Liver (tissue), 9 donors: ENCODE measurements around the gene BPIFB4. TPM values are rescaled to one million over a fixed set of nuclear protein-coding genes. Genes with fewer than 3 reads are reported as not detected.

ENCODE experiments used
- DNase-seq: peaks from one replicate; pipeline ENCODE4 v3.0.0-alpha.2; 2017; ENCODE audit warnings: low spot score
- H3K27ac ChIP-seq, 2 donors: one replicate each; pipeline ENCODE4 v1.7.0; 2013; ENCODE audit warnings: inconsistent platforms in 2 of 2, low read length in 2 of 2, control low read depth in 1 of 2, low read depth in 1 of 2, mild to moderate bottlenecking in 1 of 2
- H3K27me3 ChIP-seq, 4 donors: one replicate each; pipeline versions ENCODE4 v1.6.1 to v1.7.0; 2013; ENCODE audit warnings: low read length in 3 of 4, inconsistent platforms in 1 of 4, mild to moderate bottlenecking in 1 of 4, moderate library complexity in 1 of 4; ENCODE audit not compliant: control insufficient read depth in 4 of 4, insufficient read depth in 4 of 4
- H3K36me3 ChIP-seq, 4 donors: one replicate each; pipeline versions ENCODE4 v1.6.1 to v1.7.0; 2013; ENCODE audit warnings: low read length in 3 of 4, mild to moderate bottlenecking in 3 of 4, low read depth in 1 of 4, moderate library complexity in 1 of 4; ENCODE audit not compliant: control insufficient read depth in 4 of 4, insufficient read depth in 3 of 4
- H3K4me1 ChIP-seq, 4 donors: one replicate each; pipeline versions ENCODE4 v1.6.1 to v1.7.0; 2013; ENCODE audit warnings: low read length in 3 of 4, mild to moderate bottlenecking in 3 of 4, moderate library complexity in 1 of 4; ENCODE audit not compliant: control insufficient read depth in 4 of 4, insufficient read depth in 4 of 4
- H3K4me3 ChIP-seq, 3 donors: one replicate each; pipeline versions ENCODE4 v1.6.1 to v1.7.0; 2013; ENCODE audit warnings: low read length in 3 of 3, control low read depth in 1 of 3, low read depth in 1 of 3, mild to moderate bottlenecking in 1 of 3
- H3K9ac ChIP-seq, 2 donors: one replicate each; pipeline ENCODE4 v1.7.0; 2013; ENCODE audit warnings: low read length in 2 of 2, mild to moderate bottlenecking in 2 of 2, moderate library complexity in 2 of 2, control low read depth in 1 of 2, low read depth in 1 of 2
- H3K9me3 ChIP-seq, 4 donors: one replicate each; pipeline versions ENCODE4 v1.6.1 to v1.7.0; 2013; ENCODE audit warnings: low read length in 3 of 4; ENCODE audit not compliant: control insufficient read depth in 4 of 4
- CTCF ChIP-seq: fragments of 150-350 bp; IDR thresholded peaks from 2 replicates; pipeline ENCODE4 v1.5.1; 2017; ENCODE audit warnings: improper control_type of control experiment, low read depth, low read length; ENCODE audit not compliant: missing input control
- EGR1 ChIP-seq, 2 donors: IDR thresholded peaks; 2 replicates each; pipeline ENCODE4 v1.6.1; 2016 to 2018; ENCODE audit warnings: antibody characterized with exemption in 2 of 2, low read depth in 2 of 2
- FOXA1 ChIP-seq: IDR thresholded peaks from 2 replicates; pipeline ENCODE4 v1.6.1; 2016; ENCODE audit warnings: antibody characterized with exemption
- FOXA2 ChIP-seq: IDR thresholded peaks from 2 replicates; pipeline ENCODE4 v1.6.1; 2016; ENCODE audit warnings: antibody characterized with exemption
- GABPA ChIP-seq, 2 donors: IDR thresholded peaks in 1 of 2; conservative IDR thresholded peaks in 1 of 2; 2 replicates each; pipeline ENCODE4 v1.6.1; 2016; ENCODE audit warnings: antibody characterized with exemption in 2 of 2, mild to moderate bottlenecking in 1 of 2, moderate library complexity in 1 of 2
- HNF4A ChIP-seq, 2 donors: conservative IDR thresholded peaks; 2 replicates each; pipeline ENCODE4 v1.6.1; 2016; ENCODE audit warnings: antibody characterized with exemption in 2 of 2, mild to moderate bottlenecking in 2 of 2
- HNF4G ChIP-seq: IDR thresholded peaks from 2 replicates; pipeline ENCODE4 v1.6.1; 2016; ENCODE audit warnings: antibody characterized with exemption
- JUND ChIP-seq, 2 donors: IDR thresholded peaks; 2 replicates each; pipeline ENCODE4 v1.6.1; 2016; ENCODE audit warnings: antibody characterized with exemption in 2 of 2
- MAX ChIP-seq: IDR thresholded peaks from 2 replicates; pipeline ENCODE4 v1.6.1; 2016; ENCODE audit warnings: antibody characterized with exemption
- NR2F2 ChIP-seq: IDR thresholded peaks from 2 replicates; pipeline ENCODE4 v1.6.1; 2016; ENCODE audit warnings: antibody characterized with exemption
- RAD21 ChIP-seq, 2 donors: IDR thresholded peaks; 2 replicates each; pipeline ENCODE4 v1.6.1; 2016; ENCODE audit warnings: antibody characterized with exemption in 2 of 2, mild to moderate bottlenecking in 2 of 2
- RXRA ChIP-seq, 2 donors: IDR thresholded peaks; 2 replicates each; pipeline ENCODE4 v1.6.1; 2017 to 2018; ENCODE audit warnings: antibody characterized with exemption in 2 of 2, mild to moderate bottlenecking in 1 of 2
- SP1 ChIP-seq: IDR thresholded peaks from 2 replicates; pipeline ENCODE4 v1.6.1; 2018; ENCODE audit warnings: antibody characterized with exemption, mild to moderate bottlenecking
- TAF1 ChIP-seq: conservative IDR thresholded peaks from 2 replicates; pipeline ENCODE4 v1.6.1; 2016; ENCODE audit warnings: antibody characterized with exemption, mild to moderate bottlenecking
- YY1 ChIP-seq: IDR thresholded peaks from 2 replicates; pipeline ENCODE4 v1.6.1; 2016; ENCODE audit warnings: antibody characterized with exemption, mild to moderate bottlenecking
- ZBTB33 ChIP-seq: IDR thresholded peaks from 2 replicates; pipeline ENCODE4 v1.6.1; 2016; ENCODE audit warnings: antibody characterized with exemption
- WGBS: extraction: QIAGEN DNeasy Blood & Tissue Kit; methylation state at CpG from one replicate; pipeline ENCODE4 v1.1.7; 2013; 5-methylcytosine and 5-hydroxymethylcytosine counted together
- polyA plus RNA-seq, 2 donors: library from polyadenylated mRNA; stranded (reverse) in 1 of 2; unstranded in 1 of 2; fragments of 200-250 nt in 1 of 2; fragments of >200 nt in 1 of 2; fragmentation: Nextera tagmentation in 1 of 2; extraction: Ambion mirVana in 1 of 2; gene quantifications; one replicate each; pipeline versions ENCODE4 v1.2.1 to v1.2.3, GENCODE V29; 2013 to 2015
- total RNA-seq, 2 donors: library from RNA; depleted of rRNA; stranded (reverse); fragments of >200 nt; gene quantifications; one replicate each; pipeline ENCODE4 v1.2.3, GENCODE V29; 2014
- TF ChIP-seq, protein P1 (sequence below): IDR thresholded peaks from 2 replicates; pipeline ENCODE4 v1.6.1; 2016; ENCODE audit warnings: antibody characterized with exemption, mild to moderate bottlenecking
- TF ChIP-seq, protein P2 (sequence below): IDR thresholded peaks from 2 replicates; pipeline ENCODE4 v1.6.1; 2016; ENCODE audit warnings: antibody characterized with exemption
- donor health status: healthy.
- donor health status: healthy.
- donor health status: healthy.
- donor health status: healthy.
- donor health status: healthy.

The BPIFB4 gene
- total and polyA plus RNA-seq, 4 donors: 0.16 TPM; not detected in 3

- TF ChIP-seq FOXA1: peak; percentile 94
- TF ChIP-seq RXRA (IDR thresholded peaks at IDR 0.05): peak; percentile 79 to 97
- peak; percentile 47 for TF ChIP-seq NR2F2
- TF ChIP-seq, protein P1, sequence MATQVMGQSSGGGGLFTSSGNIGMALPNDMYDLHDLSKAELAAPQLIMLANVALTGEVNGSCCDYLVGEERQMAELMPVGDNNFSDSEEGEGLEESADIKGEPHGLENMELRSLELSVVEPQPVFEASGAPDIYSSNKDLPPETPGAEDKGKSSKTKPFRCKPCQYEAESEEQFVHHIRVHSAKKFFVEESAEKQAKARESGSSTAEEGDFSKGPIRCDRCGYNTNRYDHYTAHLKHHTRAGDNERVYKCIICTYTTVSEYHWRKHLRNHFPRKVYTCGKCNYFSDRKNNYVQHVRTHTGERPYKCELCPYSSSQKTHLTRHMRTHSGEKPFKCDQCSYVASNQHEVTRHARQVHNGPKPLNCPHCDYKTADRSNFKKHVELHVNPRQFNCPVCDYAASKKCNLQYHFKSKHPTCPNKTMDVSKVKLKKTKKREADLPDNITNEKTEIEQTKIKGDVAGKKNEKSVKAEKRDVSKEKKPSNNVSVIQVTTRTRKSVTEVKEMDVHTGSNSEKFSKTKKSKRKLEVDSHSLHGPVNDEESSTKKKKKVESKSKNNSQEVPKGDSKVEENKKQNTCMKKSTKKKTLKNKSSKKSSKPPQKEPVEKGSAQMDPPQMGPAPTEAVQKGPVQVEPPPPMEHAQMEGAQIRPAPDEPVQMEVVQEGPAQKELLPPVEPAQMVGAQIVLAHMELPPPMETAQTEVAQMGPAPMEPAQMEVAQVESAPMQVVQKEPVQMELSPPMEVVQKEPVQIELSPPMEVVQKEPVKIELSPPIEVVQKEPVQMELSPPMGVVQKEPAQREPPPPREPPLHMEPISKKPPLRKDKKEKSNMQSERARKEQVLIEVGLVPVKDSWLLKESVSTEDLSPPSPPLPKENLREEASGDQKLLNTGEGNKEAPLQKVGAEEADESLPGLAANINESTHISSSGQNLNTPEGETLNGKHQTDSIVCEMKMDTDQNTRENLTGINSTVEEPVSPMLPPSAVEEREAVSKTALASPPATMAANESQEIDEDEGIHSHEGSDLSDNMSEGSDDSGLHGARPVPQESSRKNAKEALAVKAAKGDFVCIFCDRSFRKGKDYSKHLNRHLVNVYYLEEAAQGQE: peak; percentile 93
- peak; percentile 87 for TF ChIP-seq MAX
- peak in 1 of 2 donors; percentile 83 for TF ChIP-seq EGR1 (IDR thresholded peaks at IDR 0.05; ENCODE audit: low read depth in 2 of 2)
- TF ChIP-seq GABPA (IDR thresholded peaks at IDR 0.05 in 1 of 2, conservative IDR thresholded peaks at IDR 0.05 in 1 of 2): peak in 1 of 2 donors; percentile 46
- no peak for TF ChIP-seq YY1
- TF ChIP-seq ZBTB33: peak; percentile 93
- TF ChIP-seq RAD21 (IDR thresholded peaks at IDR 0.05): peak; percentile 52 to 63
- peak; percentile 80 for TF ChIP-seq SP1
- peak; percentile 97 for TF ChIP-seq FOXA2
- no peak for TF ChIP-seq HNF4G
- TF ChIP-seq JUND (IDR thresholded peaks at IDR 0.05): peak; percentile 55 to 88
- no peak for TF ChIP-seq TAF1
- TF ChIP-seq, protein P2, sequence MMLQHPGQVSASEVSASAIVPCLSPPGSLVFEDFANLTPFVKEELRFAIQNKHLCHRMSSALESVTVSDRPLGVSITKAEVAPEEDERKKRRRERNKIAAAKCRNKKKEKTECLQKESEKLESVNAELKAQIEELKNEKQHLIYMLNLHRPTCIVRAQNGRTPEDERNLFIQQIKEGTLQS: no peak
- TF ChIP-seq CTCF: no peak
- peak; percentile 65 to 80 for TF ChIP-seq HNF4A (conservative IDR thresholded peaks at IDR 0.05)
- H3K27me3 ChIP-seq: no peaks in the 10 kb centered on the region
- H3K9me3 ChIP-seq: no peaks in the 10 kb centered on the region
- H3K36me3 ChIP-seq: no peaks in the 10 kb centered on the region
- WGBS: 61% methylated on average over 4 of the region's 4 CpGs
- H3K4me3 ChIP-seq: no peak overlapping the region
- peak overlapping the region in 1 of 2 donors; percentile 32 for H3K9ac ChIP-seq
- peaks cover 8 to 39% (median 25%) of the 10 kb centered on the region in 4 donors for H3K4me1 ChIP-seq
- DNase-seq: no peak
- peak overlapping the region; percentile 22 to 84 for H3K27ac ChIP-seq
Measured at GRCh38 chr20:33127422-33128097, 48.1 kb downstream of the BPIFB4 start.
